EH (cell line): ENCODE measurements around the gene STBD1.
"Not testable (repeated sequence)": the region's sequence is repeated elsewhere in the genome, so short reads cannot be mapped to it uniquely, and the experiment has no call there.

Experiments
- DNase-seq: peaks from one replicate; pipeline ENCODE4 v3.0.0-alpha.2; 2015; ENCODE audit warnings: low read depth

The STBD1 gene

DNA sequence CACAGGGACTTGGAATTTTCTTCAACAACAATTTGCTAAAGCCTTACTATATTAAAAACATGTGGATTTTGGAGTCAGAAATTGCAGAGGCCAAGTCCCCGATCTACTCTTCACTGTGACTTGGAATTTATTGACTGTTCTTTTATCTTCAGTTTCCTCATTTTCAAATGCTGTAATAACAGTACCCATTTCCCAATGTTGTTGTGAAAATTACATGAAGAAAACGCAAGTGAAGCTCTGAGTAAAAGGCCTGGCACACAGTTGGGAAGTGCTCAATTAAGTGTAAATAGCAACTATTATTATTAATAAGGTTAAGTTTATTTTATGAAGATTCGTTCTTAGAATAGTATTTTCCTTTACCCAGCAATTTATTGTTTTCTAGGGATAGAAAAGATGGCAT is 15.7 kb downstream of the STBD1 start:
- no peak for DNase-seq

DNA sequence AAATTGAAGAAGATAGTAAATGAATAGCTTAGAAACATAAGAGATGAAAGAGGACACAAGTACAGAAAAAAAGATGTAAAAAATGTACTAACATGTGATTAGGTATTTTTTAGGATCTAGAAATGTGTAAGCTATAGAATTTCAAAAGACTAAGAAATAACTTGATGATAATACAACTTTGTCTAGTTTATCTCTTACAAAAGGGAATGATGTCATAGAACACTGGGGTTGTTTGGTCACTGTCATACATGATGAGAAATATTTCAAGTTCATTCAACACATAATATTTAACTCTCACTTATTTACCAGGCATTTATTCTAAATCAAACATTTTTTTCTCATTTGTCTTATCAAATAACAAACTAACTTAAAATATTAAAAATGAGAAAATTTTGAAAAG is 18.5 kb downstream of the STBD1 start:
- no peak for DNase-seq

DNA sequence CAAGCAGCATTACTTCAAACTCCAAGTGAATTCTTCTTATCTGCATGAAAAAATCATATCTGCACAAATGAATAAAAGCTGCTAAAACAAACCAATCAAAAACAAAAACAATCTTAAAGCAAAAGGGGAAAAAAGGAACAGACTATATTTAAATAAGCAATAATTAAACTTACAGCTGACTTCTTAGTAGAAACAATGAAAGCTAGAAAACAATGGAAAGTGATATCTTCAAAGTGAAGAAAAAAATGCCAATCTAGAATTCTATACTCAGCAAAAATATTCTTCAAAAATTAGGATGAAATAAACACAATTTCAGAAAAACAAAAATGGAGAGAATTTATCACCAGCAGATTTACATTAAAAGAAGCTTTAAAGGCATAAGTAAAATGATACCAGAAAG is 20.0 kb downstream of the STBD1 start:
- DNase-seq, result no peak

DNA sequence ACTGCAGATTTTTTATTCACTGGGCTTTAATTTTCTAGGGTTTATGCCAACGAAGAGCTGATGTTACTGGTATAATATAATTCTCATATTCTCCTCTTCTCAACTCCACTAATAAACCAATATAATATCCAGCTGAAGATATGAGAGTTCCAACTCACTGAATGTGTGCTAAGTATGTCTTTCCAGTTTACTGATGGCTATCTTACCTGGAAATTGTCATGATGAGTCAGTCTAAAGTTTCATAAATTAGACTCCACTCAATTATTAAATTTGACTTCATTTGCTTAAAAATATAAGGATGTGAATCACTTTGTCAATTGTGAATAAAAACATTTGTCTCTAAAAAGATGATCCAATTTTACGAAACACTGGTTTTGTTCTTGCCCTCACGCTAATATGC is 28.4 kb downstream of the STBD1 start:
- DNase-seq, result no peak

DNA sequence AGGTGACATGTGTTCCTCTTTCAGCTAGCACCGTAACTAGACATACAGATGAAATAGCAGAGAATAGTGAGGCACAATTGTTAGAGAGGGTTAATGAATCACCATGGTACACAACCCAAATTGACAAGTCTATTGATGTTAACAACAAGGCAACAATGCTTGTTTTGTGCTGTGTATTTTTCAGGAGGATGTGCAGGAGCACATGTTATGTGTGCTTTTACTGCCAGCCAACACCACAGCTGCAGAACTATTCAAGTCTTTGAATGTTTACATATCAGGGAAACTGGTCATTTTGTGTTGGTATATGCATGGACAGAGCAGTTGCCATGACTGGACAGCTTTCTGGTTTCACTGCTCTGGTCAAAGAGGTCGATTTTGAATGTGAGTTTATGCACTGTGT is 32.8 kb downstream of the STBD1 start:
- DNase-seq, result peak; percentile 20

DNA sequence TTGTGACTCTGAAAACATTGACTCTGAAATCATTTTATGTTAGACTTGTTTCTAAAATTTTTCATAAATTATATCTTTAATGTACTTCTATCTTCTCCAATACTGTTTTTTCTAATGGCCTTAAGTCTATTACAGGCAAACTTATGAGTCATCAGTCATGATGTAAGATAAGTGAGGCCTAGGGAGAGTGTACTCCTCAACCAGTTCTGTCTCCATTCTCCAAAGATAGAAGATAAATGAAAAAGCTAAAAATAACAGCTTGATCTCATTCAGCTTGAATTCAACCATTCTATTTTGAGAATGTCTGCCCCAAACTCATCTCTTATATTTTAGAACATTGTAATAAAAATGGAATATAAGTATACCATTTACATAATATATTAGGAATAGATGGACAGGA is 34.5 kb downstream of the STBD1 start:
- peak; percentile 83 for DNase-seq

DNA sequence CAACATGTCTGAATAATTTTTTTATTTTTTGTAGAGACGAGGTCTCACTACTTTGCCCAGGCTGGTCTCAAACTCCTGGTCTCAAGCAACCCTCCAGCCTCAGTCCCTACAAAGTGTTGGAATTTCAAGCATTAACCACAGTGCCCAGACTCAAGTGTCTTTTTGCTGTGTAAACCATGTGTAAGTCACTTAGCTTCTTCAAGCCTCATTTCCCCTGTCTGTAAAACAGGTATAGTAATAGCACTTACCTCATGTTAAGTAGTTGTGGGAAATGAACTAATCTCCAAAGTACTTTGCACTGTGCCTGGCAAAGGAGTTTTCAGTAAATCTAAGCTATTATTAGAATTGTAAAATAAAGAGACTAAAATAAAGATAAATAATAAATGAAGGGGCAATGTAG is 35.7 kb downstream of the STBD1 start:
- no peak for DNase-seq

DNA sequence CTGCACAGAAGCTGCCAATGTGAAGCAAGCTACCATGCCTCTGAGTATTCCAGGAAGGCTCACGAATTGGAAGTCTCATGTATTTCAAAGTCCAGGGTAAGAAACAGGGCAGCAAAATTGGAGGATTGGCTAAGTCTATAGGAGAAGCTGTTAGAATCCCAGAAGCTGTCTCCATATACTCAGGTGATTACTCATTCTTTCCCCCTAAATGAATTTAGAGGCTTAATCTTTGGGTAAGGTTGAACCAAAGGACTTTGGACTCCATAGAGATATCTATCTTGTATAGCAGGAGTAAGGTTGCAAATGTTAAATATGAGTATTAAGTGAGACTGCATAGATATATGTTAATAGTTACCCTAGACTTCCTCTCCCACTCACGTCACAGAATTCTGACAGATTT is 36.3 kb downstream of the STBD1 start:
- no peak for DNase-seq

DNA sequence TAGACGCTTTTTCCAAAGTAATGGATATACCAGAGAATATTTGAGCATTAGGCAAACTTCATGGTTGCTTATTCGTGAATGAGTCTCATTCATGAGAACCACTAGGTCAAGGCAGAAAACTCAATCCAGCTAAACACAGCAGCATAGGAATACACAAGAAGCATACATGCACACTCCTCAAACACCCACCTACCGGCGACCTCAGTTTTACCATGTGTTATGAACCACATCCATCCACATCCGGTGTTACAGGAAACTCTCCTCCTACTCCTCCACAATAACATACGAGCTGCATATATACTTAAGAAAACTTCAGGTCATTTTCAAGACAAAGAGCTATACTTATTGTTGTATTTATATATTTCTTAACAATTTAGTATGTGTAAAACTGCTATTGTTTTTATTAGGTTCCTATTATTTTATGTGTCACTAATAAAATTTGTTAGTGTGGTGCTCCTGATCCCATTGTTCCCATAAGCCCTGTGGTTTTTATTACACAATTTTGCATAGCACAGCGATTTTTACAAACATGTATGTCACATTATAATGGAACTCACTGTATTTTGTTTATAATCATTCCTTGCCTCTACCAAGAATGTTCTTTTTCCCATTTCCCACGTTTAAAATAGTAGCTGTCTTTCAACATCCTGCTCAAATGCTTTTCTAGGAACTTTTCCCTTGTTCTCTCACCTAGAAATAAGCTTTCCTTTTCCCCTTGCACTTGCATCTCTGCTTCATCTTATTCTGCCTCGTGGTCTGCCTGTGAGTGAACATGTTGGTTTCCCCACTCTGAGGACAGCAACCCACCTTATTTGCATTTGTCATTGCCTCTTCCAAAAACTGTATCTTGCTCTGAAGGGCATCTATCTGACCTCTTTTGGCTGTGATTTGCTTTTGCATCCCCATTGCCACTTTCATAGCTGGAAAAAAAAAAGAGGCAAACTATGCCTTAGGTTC is 48.3 kb downstream of the STBD1 start:
- peak; percentile 5 for DNase-seq

DNA sequence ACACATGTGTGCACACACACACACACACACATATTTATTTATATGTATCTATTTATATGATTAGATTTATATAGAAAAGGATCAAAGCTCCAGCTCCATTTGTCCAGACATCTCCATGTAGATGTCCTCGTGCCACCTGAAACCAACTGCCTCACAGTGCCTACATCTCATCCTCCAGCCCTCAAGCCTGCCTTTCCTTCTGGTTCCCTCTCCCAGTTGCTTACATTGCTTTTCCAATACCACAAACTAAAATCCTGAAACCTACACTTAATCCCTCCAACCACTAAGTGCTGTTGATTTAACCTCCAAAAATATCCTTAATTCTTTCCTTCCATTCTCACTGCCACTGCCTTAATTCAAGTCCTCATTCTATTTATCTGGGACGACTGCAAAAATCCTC is 51.4 kb downstream of the STBD1 start:
- no peak for DNase-seq

DNA sequence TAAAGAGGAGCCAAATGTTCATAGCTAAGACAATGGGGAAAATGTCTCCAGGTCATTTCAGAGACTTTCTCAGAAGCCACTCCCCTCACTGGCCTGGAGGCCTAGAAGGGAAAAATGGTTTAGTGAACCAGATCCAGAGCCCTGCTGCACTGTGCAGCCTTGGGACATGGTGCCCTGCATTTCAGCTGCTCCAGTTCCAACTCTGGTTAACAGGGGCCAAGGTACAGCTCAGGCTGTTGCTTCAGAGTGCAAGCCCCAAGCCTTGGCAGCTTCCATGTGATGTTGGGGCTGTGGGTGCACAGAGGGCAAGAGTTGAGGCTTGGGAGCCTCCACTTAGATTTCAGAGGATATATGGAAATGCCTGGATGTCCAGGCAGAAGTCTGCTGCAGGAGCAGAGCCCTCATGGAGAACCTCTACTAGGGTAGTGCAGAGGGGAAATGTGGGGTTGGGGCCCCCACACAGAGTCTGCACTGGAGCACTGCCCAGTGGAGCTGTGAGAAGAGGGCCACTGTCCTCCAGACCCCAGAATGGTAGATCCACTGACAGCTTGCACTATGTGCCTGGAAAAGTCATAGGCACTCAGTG is 53.4 kb downstream of the STBD1 start:
- DNase-seq, result not testable (repeated sequence)
